ENCODE results near the gene DNMBP. TPM values are rescaled to one million over a fixed set of nuclear protein-coding genes. Genes with fewer than 3 reads are reported as not detected.
A peak's percentile ranks its signal among the peaks of the same experiment; 100 is the strongest.

DNMBP gene
- total RNA-seq, 1 experiment from 2014 or later = 60.3 TPM

- Histone ChIP-seq H3K4me2 (ENCODE audit: low read length) (no peak overlapping the region), H3K9ac (ENCODE audit: low read length) (no peak overlapping the region), H3K27me3 (ENCODE audit: insufficient read depth, low read length) (no peaks in the 10 kb centered on the region), H4K20me1 (ENCODE audit: insufficient read depth) (no peaks in the 10 kb centered on the region), H3K79me2 (ENCODE audit: insufficient read depth, low read length) (peaks cover 97% of the 10 kb centered on the region), H2AFZ (ENCODE audit: low read depth, low read length, poor library complexity, severe bottlenecking) (no peak overlapping the region), H3K27ac (ENCODE audit: low read depth, low read length) (no peak overlapping the region; the same call in 1 of the 2 replicates), H3K9me2 (ENCODE audit: insufficient read depth) (no peaks in the 10 kb centered on the region), H3K4me3 (replicated peaks in 1 of 2; ENCODE audit: low read depth in 1 of 2, low read length in 2 of 2) (no peak overlapping the region), H3K9me3 (ENCODE audit: control insufficient read depth in 1 of 2, insufficient read depth in 1 of 2, low read depth in 1 of 2, low read length in 2 of 2) (no peaks in the 10 kb centered on the region), H3K36me3 (ENCODE audit: control insufficient read depth in 1 of 2, insufficient read depth in 2 of 2, low read length in 2 of 2) (peaks cover 0 to 2% of the 10 kb centered on the region in 2 experiments; a peak in 1 of 4 replicates), H3K4me1 (ENCODE audit: control insufficient read depth in 1 of 2, insufficient read depth in 2 of 2, low read length in 2 of 2) (peaks cover 34 to 72% of the 10 kb centered on the region in 2 experiments)
- ATAC-seq = peak; percentile 51
- ChIA-PET CTCF (interaction anchor here (2.5 kb wide), 1 partner anchor 132 kb away, joined by 8 read pairs; no protein-coding TSS in a partner anchor), POLR2A (interaction anchor here (1.3 kb wide), 1 partner anchor 132 kb away, joined by 3 read pairs; no protein-coding TSS in a partner anchor), RAD21 (ENCODE audit: low non-redundant PET in 1 of 2, low total read pairs in 2 of 2, uncharacterized antibody in 2 of 2, unreplicated experiment in 2 of 2) (no interaction called here)
- no peak for DNase-seq (ENCODE audit: low read depth, low spot score)
- intact Hi-C loops (cut with micrococcal nuclease) = no loop called here
- BruUV-seq (replicated peaks) = no TSS peak
- no peak for TF ChIP-seq POLR2AphosphoS5 (IDR thresholded peaks at IDR 0.05; ENCODE audit: low read depth, low read length)
- peak; percentile 30; the same call in 1 of the 2 replicates for TF ChIP-seq RAD21 (IDR thresholded peaks at IDR 0.05; ENCODE audit: low read depth)
These were observed 95.9 kb downstream of the DNMBP start for GRCh38 chr10:99913831-99914235.

GRCh38 chr10:99912041-99912440, 97.7 kb downstream of the DNMBP start:
- intact Hi-C loops (cut with micrococcal nuclease) = no loop called here
- CTCF ChIA-PET = interaction anchor here (2.5 kb wide), 1 partner anchor 133 kb away, joined by 8 read pairs; no protein-coding TSS in a partner anchor
- Histone ChIP-seq H3K79me2 (ENCODE audit: insufficient read depth, low read length) (peaks cover 95% of the 10 kb centered on the region), H3K27me3 (ENCODE audit: insufficient read depth, low read length) (no peaks in the 10 kb centered on the region), H3K9me2 (ENCODE audit: insufficient read depth) (no peaks in the 10 kb centered on the region), H3K4me2 (ENCODE audit: low read length) (no peak overlapping the region), H2AFZ (ENCODE audit: low read depth, low read length, poor library complexity, severe bottlenecking) (no peak overlapping the region), H4K20me1 (ENCODE audit: insufficient read depth) (no peaks in the 10 kb centered on the region), H3K4me3 (replicated peaks in 1 of 2; ENCODE audit: low read depth in 1 of 2, low read length in 2 of 2) (no peak overlapping the region), H3K9me3 (ENCODE audit: control insufficient read depth in 1 of 2, insufficient read depth in 1 of 2, low read depth in 1 of 2, low read length in 2 of 2) (no peaks in the 10 kb centered on the region), H3K36me3 (ENCODE audit: control insufficient read depth in 1 of 2, insufficient read depth in 2 of 2, low read length in 2 of 2) (peaks cover 4 to 16% of the 10 kb centered on the region in 2 experiments; a peak in 3 of 4 replicates), H3K27ac (ENCODE audit: low read depth, low read length) (no peak overlapping the region), H3K9ac (ENCODE audit: low read length) (no peak overlapping the region), H3K4me1 (ENCODE audit: control insufficient read depth in 1 of 2, insufficient read depth in 2 of 2, low read length in 2 of 2) (peaks cover 39 to 77% of the 10 kb centered on the region in 2 experiments)
- no TSS peak for BruUV-seq (replicated peaks)
- RAD21 ChIA-PET (ENCODE audit: low non-redundant PET in 1 of 2, low total read pairs in 2 of 2, uncharacterized antibody in 2 of 2, unreplicated experiment in 2 of 2) = no interaction called here
- POLR2A ChIA-PET = no interaction called here
- ATAC-seq (no peak), DNase-seq (ENCODE audit: low read depth, low spot score) (no peak)
- no peak for TF ChIP-seq REST (IDR thresholded peaks at IDR 0.05; ENCODE audit: low read depth)
- no peak for TF ChIP-seq FOSL1 (IDR thresholded peaks at IDR 0.05; ENCODE audit: low read depth)
- TF ChIP-seq YY1 (IDR thresholded peaks at IDR 0.05; ENCODE audit: extremely low read depth, insufficient replicate concordance, low read depth, low read length) = no peak
- no peak for TF ChIP-seq ZNF274 (IDR thresholded peaks at IDR 0.05; ENCODE audit: low read depth, low read length)
- TF ChIP-seq POLR2AphosphoS5 (IDR thresholded peaks at IDR 0.05; ENCODE audit: low read depth, low read length) = no peak
- TF ChIP-seq EZH2phosphoT487 (IDR thresholded peaks at IDR 0.05; ENCODE audit: borderline replicate concordance) = no peak
- TF ChIP-seq ATF3 (IDR thresholded peaks at IDR 0.05) = no peak
- no peak for TF ChIP-seq POLR2A (IDR thresholded peaks at IDR 0.05; ENCODE audit: borderline replicate concordance, extremely low read depth, insufficient read depth, insufficient read length)
- no peak for TF ChIP-seq ELF1 (IDR thresholded peaks at IDR 0.05; ENCODE audit: borderline replicate concordance, low read depth)
- TF ChIP-seq CTCF (IDR thresholded peaks at IDR 0.05 in 2 of 3, conservative IDR thresholded peaks at IDR 0.05 in 1 of 3; ENCODE audit: borderline replicate concordance in 1 of 3, insufficient read depth in 1 of 3, low read depth in 2 of 3, low read length in 2 of 3) = no peak
- TF ChIP-seq ZFX (IDR thresholded peaks at IDR 0.05) = no peak
- TF ChIP-seq EZH2 (IDR thresholded peaks at IDR 0.05) = no peak
